Activated CD8-positive, alpha-beta memory T cell treated with anti-CD3 and anti-CD28 coated beads, Interleukin-2, amount 10 ng/mL, durations not matched to agents 7 days and 5 days (primary cell): ENCODE measurements around the gene C3. TPM values are rescaled to one million over a fixed set of nuclear protein-coding genes. Genes with fewer than 3 reads are reported as not detected.

Experiments
- ATAC-seq: fragments of 150-1000 bp; cut with Tn5 transposase; one replicate; pipeline ENCODE4 v1.10.0; 2021; ENCODE audit warnings: moderate library complexity
- CTCF ChIA-PET: fragments of 350-600 bp; sonication (Branson Sonifier 250); formaldehyde crosslinking; loops from one replicate; lab custom pipeline; 2021; ENCODE audit warnings: antibody characterized with exemption; lab: Charles Lee
- DNase-seq: peaks from one replicate; pipeline ENCODE4 v3.0.0-alpha.2; 2020
- H3K27ac Mint-ChIP-seq: one replicate; pipeline ENCODE4 v1.8.0; 2021; ENCODE audit warnings: mild to moderate bottlenecking, mixed read lengths
- H3K27me3 Mint-ChIP-seq: one replicate; pipeline ENCODE4 v1.8.0; 2021; ENCODE audit warnings: mixed read lengths
- H3K36me3 Mint-ChIP-seq: one replicate; pipeline ENCODE4 v1.8.0; 2021; ENCODE audit warnings: mild to moderate bottlenecking, mixed read lengths
- H3K4me1 Mint-ChIP-seq: one replicate; pipeline ENCODE4 v1.8.0; 2021; ENCODE audit warnings: mixed read lengths
- H3K4me3 Mint-ChIP-seq: one replicate; pipeline ENCODE4 v1.8.0; 2021; ENCODE audit warnings: mild to moderate bottlenecking, moderate library complexity, mixed read lengths
- H3K9me3 Mint-ChIP-seq: one replicate; pipeline ENCODE4 v1.8.0; 2022; ENCODE audit warnings: low read depth, mixed read lengths
- total RNA-seq, 2 experiments: library from RNA; stranded (reverse); gene quantifications; one replicate each; pipeline ENCODE4 v1.2.3, GENCODE V29; 2021

Gene C3
- total RNA-seq, 2 experiments from 2014 or later = 0.67 to 1.0 TPM

- Mint-ChIP-seq H3K4me3 (peak overlapping the region; percentile 84), H3K9me3 (no peaks in the 10 kb centered on the region), H3K36me3 (peaks cover 5% of the 10 kb centered on the region), H3K4me1 (peaks cover 28% of the 10 kb centered on the region), H3K27me3 (no peaks in the 10 kb centered on the region), H3K27ac (no peak overlapping the region)
- ATAC-seq (no peak), DNase-seq (peak; percentile 50)
- CTCF ChIA-PET = interaction anchor here (0.6 kb wide), 1 partner anchor 249 kb away, joined by 3 read pairs; no protein-coding TSS in a partner anchor
Measured at GRCh38 chr19:6740589-6741343, 20.3 kb upstream of the C3 start.

DNA sequence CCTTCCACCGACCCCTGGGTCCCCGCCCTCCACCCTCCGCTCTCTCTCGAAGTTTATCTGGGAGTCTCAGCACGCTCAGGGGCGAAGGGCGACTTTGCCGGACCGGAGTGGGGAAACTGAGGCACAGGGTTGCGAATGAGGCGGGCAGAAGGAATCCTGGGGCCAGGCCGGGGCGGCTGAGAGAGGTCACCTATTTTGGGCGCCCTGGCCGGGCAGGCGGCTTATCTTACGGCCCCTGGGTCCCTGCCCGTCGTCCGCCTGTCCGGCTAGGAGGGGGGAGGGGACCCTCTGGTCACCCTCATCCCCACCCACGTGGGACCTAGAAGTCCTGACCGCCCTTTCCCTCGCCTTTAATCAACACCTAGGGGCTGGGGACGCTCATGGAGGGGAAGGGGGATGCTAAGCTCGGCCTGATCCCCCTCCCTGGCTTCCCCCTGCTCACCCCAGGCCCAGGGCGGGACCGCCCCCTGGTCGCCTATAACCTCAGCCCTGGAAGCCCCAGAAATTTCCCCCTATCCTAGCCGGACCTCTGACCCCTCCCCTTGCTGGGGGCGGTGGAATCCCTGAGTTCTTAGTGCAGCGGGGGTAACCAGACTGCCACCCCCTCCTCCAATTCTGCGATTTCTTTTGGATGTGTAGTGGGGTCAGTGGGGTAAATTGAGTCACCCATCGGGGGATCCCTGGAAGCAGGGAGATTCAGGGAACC lies 19.6 kb upstream of the C3 start:
- CTCF ChIA-PET = interaction anchor here (5.2 kb wide), 1 partner anchor 123 kb away, joined by 127 read pairs; no protein-coding TSS in a partner anchor
- Mint-ChIP-seq H3K27me3 (no peaks in the 10 kb centered on the region), H3K4me3 (peak overlapping the region; percentile 84), H3K4me1 (peaks cover 36% of the 10 kb centered on the region), H3K27ac (no peak overlapping the region), H3K36me3 (peaks cover 2% of the 10 kb centered on the region), H3K9me3 (no peaks in the 10 kb centered on the region)
- DNase-seq (peak; percentile 51), ATAC-seq (no peak)

- peak within 1 kb of the TSS; percentile 84 for H3K4me3 Mint-ChIP-seq
- CTCF ChIA-PET = interaction anchor here (1.4 to 5.2 kb wide), 8 partner anchors 29 to 124 kb away, joined by 3 to 127 read pairs (median 16); partner anchors contain the start of genes SH2D3A and VAV1
- no peaks in the 10 kb centered on the region for H3K9me3 Mint-ChIP-seq
- H3K36me3 Mint-ChIP-seq = peaks cover 2% of the 10 kb centered on the region
- DNase-seq (peak; percentile 83), ATAC-seq (peak; percentile 3)
- no peaks in the 10 kb centered on the region for H3K27me3 Mint-ChIP-seq
- H3K27ac Mint-ChIP-seq = peak within 1 kb of the TSS; percentile 99
- H3K4me1 Mint-ChIP-seq = peaks cover 36% of the 10 kb centered on the region
Measured at GRCh38 chr19:6739390-6739882, 19.0 kb upstream of the C3 start, which contains the start of gene TRIP10. TSS of gene TRIP10 (plus strand) at chr19:6739680. CDS start at chr19:6739762, 82 bp downstream.

GRCh38 chr19:6738787-6739389 lies 18.4 kb upstream of the C3 start:
- Mint-ChIP-seq H3K4me1 (peaks cover 36% of the 10 kb centered on the region), H3K4me3 (peak overlapping the region; percentile 84), H3K27ac (peak overlapping the region; percentile 99), H3K9me3 (no peaks in the 10 kb centered on the region), H3K36me3 (peaks cover 2% of the 10 kb centered on the region), H3K27me3 (no peaks in the 10 kb centered on the region)
- CTCF ChIA-PET = interaction anchor here (0.7 to 5.2 kb wide), 23 partner anchors 8 to 222 kb away, joined by 3 to 127 read pairs (median 5); partner anchors contain the start of genes SH2D3A and VAV1
- ATAC-seq (no peak), DNase-seq (peak; percentile 63)

- CTCF ChIA-PET = interaction anchor here (0.6 to 5.2 kb wide), 31 partner anchors 9 to 459 kb away, joined by 3 to 127 read pairs (median 4); partner anchors contain the start of genes SH2D3A, TNFSF14 and VAV1
Measured at GRCh38 chr19:6737873-6738786, 17.7 kb upstream of the C3 start.

GRCh38 chr19:6737284-6737872 lies 16.9 kb upstream of the C3 start, which contains the start of gene GPR108:
TSS of gene GPR108 (minus strand) at chr19:6737580. CDS start at chr19:6737576, 4 bp downstream.
- CTCF ChIA-PET = interaction anchor here (1.1 to 5.2 kb wide), 22 partner anchors 10 to 459 kb away, joined by 3 to 127 read pairs (median 10); partner anchors contain the start of genes SH2D3A, TNFSF14 and VAV1

More at GRCh38 chr19:6737873-6738786, 17.7 kb upstream of the C3 start:
- ATAC-seq = peak; percentile 29
- peak overlapping the region; percentile 99 for H3K27ac Mint-ChIP-seq
- H3K4me1 Mint-ChIP-seq = peaks cover 36% of the 10 kb centered on the region
- H3K36me3 Mint-ChIP-seq = no peaks in the 10 kb centered on the region
- H3K27me3 Mint-ChIP-seq = no peaks in the 10 kb centered on the region
- DNase-seq = peak; percentile 93
- H3K4me3 Mint-ChIP-seq = peak overlapping the region; percentile 84
- H3K9me3 Mint-ChIP-seq = no peaks in the 10 kb centered on the region

GRCh38 chr19:6736917-6737283 lies 16.4 kb upstream of the C3 start:
- peaks cover 6% of the 10 kb centered on the region for H3K36me3 Mint-ChIP-seq
- DNase-seq (no peak), ATAC-seq (peak; percentile 1)
- peaks cover 36% of the 10 kb centered on the region for H3K4me1 Mint-ChIP-seq
- H3K27me3 Mint-ChIP-seq = no peaks in the 10 kb centered on the region
- CTCF ChIA-PET = interaction anchor here (0.6 to 5.2 kb wide), 19 partner anchors 11 to 220 kb away, joined by 3 to 127 read pairs (median 12); partner anchors contain the start of genes SH2D3A, TNFSF14 and VAV1
- peak overlapping the region; percentile 99 for H3K27ac Mint-ChIP-seq
- no peaks in the 10 kb centered on the region for H3K9me3 Mint-ChIP-seq
- peak overlapping the region; percentile 84 for H3K4me3 Mint-ChIP-seq

More at GRCh38 chr19:6737284-6737872, 16.9 kb upstream of the C3 start, which contains the start of gene GPR108:
- Mint-ChIP-seq H3K36me3 (peaks cover 5% of the 10 kb centered on the region), H3K27me3 (no peaks in the 10 kb centered on the region), H3K9me3 (no peaks in the 10 kb centered on the region), H3K4me1 (peaks cover 36% of the 10 kb centered on the region), H3K27ac (peak within 1 kb of the TSS; percentile 99), H3K4me3 (peak within 1 kb of the TSS; percentile 84)
- ATAC-seq (peak; percentile 81), DNase-seq (peak; percentile 100)

DNA sequence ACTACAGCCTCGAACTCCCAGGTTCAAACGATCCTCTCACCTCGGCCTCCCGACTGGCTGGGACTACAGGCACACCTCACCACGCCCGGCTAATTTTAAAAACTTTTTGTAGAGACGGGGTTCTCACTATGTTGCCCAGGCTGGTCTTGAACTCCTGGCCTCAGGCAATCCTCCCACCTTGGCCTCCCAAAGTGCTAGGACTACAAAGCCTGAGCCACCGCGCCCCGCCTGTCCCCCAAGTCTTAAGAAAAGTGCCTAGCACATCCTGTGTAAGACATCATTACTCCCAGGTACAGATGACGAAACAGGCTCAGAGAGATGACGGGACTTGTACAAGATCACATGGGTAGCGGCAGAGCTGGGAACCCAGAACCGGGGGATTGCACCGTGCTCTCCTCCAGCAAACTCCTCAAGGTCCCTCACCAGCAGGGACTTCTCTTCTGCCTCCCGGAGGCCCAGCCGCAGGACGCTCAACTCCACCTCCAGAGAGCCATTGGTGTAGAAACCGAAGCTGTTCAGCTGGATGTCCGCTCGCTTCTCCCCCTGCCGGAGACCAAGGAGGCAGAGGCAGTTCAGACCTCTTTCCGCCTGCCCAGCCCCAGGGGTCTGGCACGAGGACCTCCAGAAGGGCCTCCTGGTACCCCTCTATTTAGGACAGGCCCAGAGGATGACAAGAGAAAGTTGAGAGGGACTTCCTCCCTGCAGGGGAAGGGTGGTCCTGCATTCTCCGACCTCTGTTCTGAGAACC lies 15.9 kb upstream of the C3 start:
- Mint-ChIP-seq H3K36me3 (peaks cover 6% of the 10 kb centered on the region), H3K4me1 (peaks cover 34% of the 10 kb centered on the region), H3K4me3 (peak overlapping the region; percentile 84), H3K9me3 (no peaks in the 10 kb centered on the region), H3K27ac (peak overlapping the region; percentile 99), H3K27me3 (no peaks in the 10 kb centered on the region)
- CTCF ChIA-PET = interaction anchor here (0.6 to 5.2 kb wide), 18 partner anchors 12 to 364 kb away, joined by 3 to 127 read pairs (median 7); partner anchors contain the start of genes ALKBH7, SH2D3A, TNFSF14 and VAV1
- DNase-seq (peak; percentile 88), ATAC-seq (peak; percentile 21)

- ATAC-seq (no peak), DNase-seq (no peak)
- Mint-ChIP-seq H3K27ac (peak overlapping the region; percentile 99), H3K27me3 (no peaks in the 10 kb centered on the region), H3K4me3 (peak overlapping the region; percentile 84), H3K9me3 (no peaks in the 10 kb centered on the region), H3K36me3 (peaks cover 6% of the 10 kb centered on the region), H3K4me1 (peaks cover 33% of the 10 kb centered on the region)
- CTCF ChIA-PET = interaction anchor here (1.1 to 5.2 kb wide), 8 partner anchors 58 to 218 kb away, joined by 3 to 127 read pairs (median 10); partner anchors contain the start of gene TNFSF14
Measured at GRCh38 chr19:6735181-6735911, 14.9 kb upstream of the C3 start.

GRCh38 chr19:6734096-6734696 lies 13.7 kb upstream of the C3 start:
- Mint-ChIP-seq H3K36me3 (peaks cover 6% of the 10 kb centered on the region), H3K27ac (peak overlapping the region; percentile 61), H3K4me3 (no peak overlapping the region), H3K27me3 (no peaks in the 10 kb centered on the region), H3K9me3 (no peaks in the 10 kb centered on the region), H3K4me1 (peaks cover 30% of the 10 kb centered on the region)
- DNase-seq = no peak
- CTCF ChIA-PET = interaction anchor here (1.4 to 1.7 kb wide), 2 partner anchors 80 to 103 kb away, joined by 3 to 5 read pairs; no protein-coding TSS in a partner anchor
- no peak for ATAC-seq
